Body of pancreas (tissue), 4 donors: ENCODE data around the gene PPP3R2. TPM values are rescaled to one million over a fixed set of nuclear protein-coding genes. Genes with fewer than 3 reads are reported as not detected.
"Not testable (repeated sequence)": the region's sequence is repeated elsewhere in the genome, so short reads cannot be mapped to it uniquely, and the experiment has no call there.

Source experiments
- ATAC-seq: fragments of 150-250 bp; one replicate; pipeline ENCODE4 v1.9.1; 2016
- DNase-seq, 4 donors: peaks; one replicate each; pipeline ENCODE4 v3.0.0-alpha.2; 2019
- H3K27ac ChIP-seq, 4 donors: fragments of 200-600 bp; sonication (generic); 1 replicate in 3 of 4; 2 replicates in 1 of 4; pipeline versions ENCODE4 v1.5.1 to v1.6.1; 2016 to 2019; ENCODE audit warnings: mild to moderate bottlenecking in 1 of 4, mixed read lengths in 1 of 4, moderate library complexity in 1 of 4
- H3K27me3 ChIP-seq, 2 donors: fragments of 200-600 bp; sonication (generic); one replicate each; pipeline ENCODE4 v1.6.0; 2016; ENCODE audit warnings: mild to moderate bottlenecking in 1 of 2
- H3K36me3 ChIP-seq, 2 donors: fragments of 200-600 bp; sonication (generic); replicated peaks in 1 of 2; 2 replicates each; pipeline ENCODE4 v1.5.1; 2016; ENCODE audit warnings: low read depth in 2 of 2; ENCODE audit not compliant: insufficient read depth in 1 of 2
- H3K4me1 ChIP-seq: fragments of 200-600 bp; sonication (generic); one replicate; pipeline ENCODE4 v1.6.0; 2016
- H3K4me3 ChIP-seq, 2 donors: fragments of 200-600 bp; sonication (generic); 1 replicate in 1 of 2; 2 replicates in 1 of 2; pipeline ENCODE4 v1.5.1; 2016 to 2019
- H3K9me3 ChIP-seq, 3 donors: fragments of 200-600 bp; sonication (generic); 1 replicate in 2 of 3; 2 replicates in 1 of 3; pipeline ENCODE4 v1.5.1; 2016
- CTCF ChIP-seq, 7 experiments: fragments of 450-650 bp in 4 of 7; fragments of 200-600 bp in 3 of 7; sonication (generic) in 3 of 7; IDR thresholded peaks; one replicate each; pipeline ENCODE4 v1.5.1; 2016 to 2019; ENCODE audit warnings: antibody characterized with exemption in 7 of 7
- POLR2A ChIP-seq, 3 donors: fragments of 450-650 bp; IDR thresholded peaks; one replicate each; pipeline ENCODE4 v1.6.1; 2016; ENCODE audit warnings: antibody characterized with exemption in 3 of 3, mild to moderate bottlenecking in 2 of 3
- WGBS, 2 donors: methylation state at CpG; one replicate each; pipeline ENCODE4 v1.1.5; 2017; 5-methylcytosine and 5-hydroxymethylcytosine counted together
- intact Hi-C: fragments of 100-400 bp; cut with DNase I; formaldehyde crosslinking; loops from one replicate; pipeline ENCODE4 v1.15.1; 2023
- total RNA-seq, 2 donors: library from RNA; depleted of rRNA; stranded (reverse); fragments of >200 nt; gene quantifications; one replicate each; pipeline ENCODE4 v1.1.0, GENCODE V29; 2016

Gene PPP3R2
- total RNA-seq, 2 donors from 2014 or later, result not detected

GRCh38 chr9:101591787-101592446 lies 2.9 kb downstream of the PPP3R2 start:
- Histone ChIP-seq H3K27ac (no peak overlapping the region), H3K27me3 (no peaks in the 10 kb centered on the region), H3K36me3 (no peaks in the 10 kb centered on the region), H3K9me3 (no peaks in the 10 kb centered on the region), H3K4me1 (no peaks in the 10 kb centered on the region), H3K4me3 (no peak overlapping the region)
- intact Hi-C loops, result no loop called here
- DNase-seq (no peak), ATAC-seq (no peak)
- no peak for TF ChIP-seq CTCF (IDR thresholded peaks at IDR 0.05)
- no peak for TF ChIP-seq POLR2A (IDR thresholded peaks at IDR 0.05)

- Histone ChIP-seq H3K27me3 (no peaks in the 10 kb centered on the region), H3K4me1 (no peaks in the 10 kb centered on the region), H3K9me3 (no peaks in the 10 kb centered on the region), H3K27ac (no peak overlapping the region), H3K36me3 (no peaks in the 10 kb centered on the region), H3K4me3 (no peak overlapping the region)
- TF ChIP-seq POLR2A (IDR thresholded peaks at IDR 0.05), result no peak
- TF ChIP-seq CTCF (IDR thresholded peaks at IDR 0.05), result no peak
- intact Hi-C loops, result no loop called here
- 86% methylated on average over 3 of the region's 3 CpGs for WGBS, 2 donors
- DNase-seq (no peak), ATAC-seq (no peak)
These were observed 3.9 kb downstream of the PPP3R2 start for GRCh38 chr9:101590901-101591300.

- H3K27ac ChIP-seq, ATAC-seq, H3K4me3 ChIP-seq, H3K4me1 ChIP-seq, H3K27me3 ChIP-seq, intact Hi-C loops, H3K36me3 ChIP-seq, DNase-seq, H3K9me3 ChIP-seq: not testable (repeated sequence)
- WGBS, 2 donors, result 82 to 85% methylated on average over 6 of the region's 6 CpGs
These were observed 4.7 kb downstream of the PPP3R2 start for GRCh38 chr9:101590074-101590473.

GRCh38 chr9:101587332-101588043 lies 7.3 kb downstream of the PPP3R2 start:
- WGBS, 2 donors, result 76 to 78% methylated on average over 4 of the region's 4 CpGs
- intact Hi-C loops, result no loop called here
- H3K36me3 ChIP-seq, result no peaks in the 10 kb centered on the region
- H3K27me3 ChIP-seq, result no peaks in the 10 kb centered on the region
- no peak overlapping the region for H3K27ac ChIP-seq
- no peak overlapping the region for H3K4me3 ChIP-seq
- no peaks in the 10 kb centered on the region for H3K4me1 ChIP-seq
- DNase-seq (no peak), ATAC-seq (no peak)
- TF ChIP-seq POLR2A (IDR thresholded peaks at IDR 0.05) (no peak), CTCF (IDR thresholded peaks at IDR 0.05) (no peak)
- H3K9me3 ChIP-seq, result no peaks in the 10 kb centered on the region

- peak in 1 of 4 donors; percentile 4 for DNase-seq
- ATAC-seq, result no peak
- no peaks in the 10 kb centered on the region for H3K27me3 ChIP-seq
- TF ChIP-seq POLR2A (IDR thresholded peaks at IDR 0.05) (no peak), CTCF (IDR thresholded peaks at IDR 0.05) (no peak)
- H3K4me1 ChIP-seq, result no peaks in the 10 kb centered on the region
- H3K27ac ChIP-seq, result no peak overlapping the region
- intact Hi-C loops, result no loop called here
- H3K4me3 ChIP-seq, result no peak overlapping the region
- 76 to 82% methylated on average over 5 of the region's 5 CpGs for whole genome bisulfite sequencing, 2 donors
- H3K36me3 ChIP-seq, result no peaks in the 10 kb centered on the region
- H3K9me3 ChIP-seq, result no peaks in the 10 kb centered on the region
These were observed 8.1 kb downstream of the PPP3R2 start for GRCh38 chr9:101586651-101587050.
